K562 (cell line): ENCODE data around the gene CAMK1D. TPM values are rescaled to one million over a fixed set of nuclear protein-coding genes. Genes with fewer than 3 reads are reported as not detected.

Experiments used
- ATAC-seq: fragments of 200-7000 bp; cut with Tn5 transposase; 3 replicates; pipeline ENCODE4 v1.9.1; 2020; ENCODE audit warnings: moderate library complexity
- BruUV-seq: library from RNA; stranded (reverse); fragments of 400-500 nt; replicated peaks from 2 replicates; lab custom pipeline; 2021; lab: Mats Ljungman, UMichigan
- CTCF ChIA-PET: fragments of 300-600 bp; formaldehyde crosslinking; extraction: SDS; loops from one replicate; lab custom pipeline; 2021; ENCODE audit warnings: low intra/inter-chr PET ratio; lab: Yijun Ruan, JAX
- POLR2A ChIA-PET: fragments of 300-600, 350-650 bp; sonication (Branson Sonifier 250); formaldehyde crosslinking; extraction: SDS; loops from one replicate; lab custom pipeline; 2021; ENCODE audit warnings: antibody characterized with exemption, inconsistent platforms; lab: Yijun Ruan, JAX
- DNase-seq, 4 experiments: peaks; one replicate each; pipeline versions ENCODE4 v3.0.0 to v3.0.0-alpha.2; 2011 to 2018; ENCODE audit warnings: low spot score in 3 of 4, mixed read lengths in 3 of 4; ENCODE audit errors: extremely low read depth in 1 of 4
- FAIRE-seq: peaks from 2 replicates; lab custom pipeline; 2011; peaks lifted over from hg19 to GRCh38; lab: Jason Lieb, UNC
- H2AFZ ChIP-seq: 2 replicates; pipeline ENCODE4 v1.6.0; 2011; ENCODE audit warnings: low read depth, low read length, control low read depth, inconsistent platforms
- H3K27ac ChIP-seq: fragments of 200-600 bp; 3 replicates; pipeline ENCODE4 v1.8.0; 2011; ENCODE audit warnings: low read depth, mild to moderate bottlenecking, control low read depth, inconsistent platforms, low read length, moderate library complexity, mixed read lengths; ENCODE audit errors: extremely low read depth
- H3K27me3 ChIP-seq, 2 experiments: fragments of 300-600 bp in 1 of 2; 2 replicates in 1 of 2; 3 replicates in 1 of 2; pipeline versions ENCODE4 v1.6.0 to v1.8.0; 2011; ENCODE audit warnings: inconsistent platforms in 2 of 2, low read length in 2 of 2, mild to moderate bottlenecking in 1 of 2, mixed read lengths in 1 of 2, moderate library complexity in 1 of 2; ENCODE audit not compliant: control insufficient read depth in 2 of 2, insufficient read depth in 2 of 2
- H3K36me3 ChIP-seq: fragments of 300-600 bp; 3 replicates; pipeline ENCODE4 v1.8.0; 2011; ENCODE audit warnings: mild to moderate bottlenecking, low read length, inconsistent platforms; ENCODE audit not compliant: control insufficient read depth, insufficient read depth
- H3K4me1 ChIP-seq, 2 experiments: fragments of 200-600 bp in 1 of 2; replicated peaks in 1 of 2; 2 replicates in 1 of 2; 3 replicates in 1 of 2; pipeline versions ENCODE4 v1.5.1 to v1.8.0; 2011; ENCODE audit warnings: inconsistent platforms in 2 of 2, low read length in 2 of 2, mild to moderate bottlenecking in 1 of 2, mixed read lengths in 1 of 2, moderate library complexity in 1 of 2; ENCODE audit not compliant: control insufficient read depth in 2 of 2, insufficient read depth in 2 of 2
- H3K4me2 ChIP-seq: 2 replicates; pipeline ENCODE4 v1.6.1; 2011; ENCODE audit warnings: low read length, control low read depth, inconsistent platforms, mixed read lengths; ENCODE audit not compliant: insufficient read depth
- H3K4me3 ChIP-seq: fragments of 200-600 bp; sonication (generic), shearing (Covaris generic); 2 replicates; pipeline ENCODE4 v1.5.1; 2016; ENCODE audit warnings: control low read depth, inconsistent platforms
- H3K79me2 ChIP-seq: fragments of 200-600 bp; 3 replicates; pipeline ENCODE4 v1.8.0; 2011; ENCODE audit warnings: low read length, inconsistent platforms; ENCODE audit not compliant: control insufficient read depth, insufficient read depth
- H3K9ac ChIP-seq, 2 experiments: 2 replicates each; pipeline versions ENCODE4 v1.6.0 to v1.6.1; 2011; ENCODE audit warnings: low read depth in 2 of 2, low read length in 2 of 2, control low read depth in 1 of 2, inconsistent platforms in 1 of 2, mild to moderate bottlenecking in 1 of 2, mixed read lengths in 1 of 2; ENCODE audit not compliant: insufficient read depth in 1 of 2
- H3K9me1 ChIP-seq: one replicate; pipeline ENCODE4 v1.6.0; 2011; ENCODE audit warnings: inconsistent platforms, mild to moderate bottlenecking, low read length, moderate library complexity; ENCODE audit not compliant: control insufficient read depth, insufficient read depth
- H3K9me3 ChIP-seq: replicated peaks from 2 replicates; pipeline ENCODE4 v1.5.1; 2011; ENCODE audit warnings: low read depth, low read length, inconsistent platforms; ENCODE audit not compliant: control insufficient read depth, insufficient read depth
- H4K20me1 ChIP-seq: replicated peaks from 2 replicates; pipeline ENCODE4 v1.6.1; 2011; ENCODE audit warnings: low read length, inconsistent platforms, mixed read lengths; ENCODE audit not compliant: control insufficient read depth, insufficient read depth
- BRCA1 ChIP-seq, 2 experiments: fragments of 450-650 bp in 1 of 2; sonication (generic) in 1 of 2; formaldehyde crosslinking in 1 of 2; IDR thresholded peaks; 2 replicates each; pipeline versions ENCODE4 v1.5.0 to v1.6.1; 2017 to 2020; ENCODE audit warnings: mild to moderate bottlenecking in 1 of 2, missing genetic modification reagents in 1 of 2
- CBX3 ChIP-seq, 2 experiments: IDR thresholded peaks; 1 replicate in 1 of 2; 2 replicates in 1 of 2; pipeline ENCODE4 v1.6.1; 2012; ENCODE audit warnings: inconsistent platforms in 2 of 2, low read length in 2 of 2, borderline replicate concordance in 1 of 2, control low read depth in 1 of 2
- CTBP1 ChIP-seq: fragments of 450-650 bp; IDR thresholded peaks from 2 replicates; pipeline ENCODE4 v1.6.1; 2016; ENCODE audit warnings: borderline replicate concordance
- FOXJ3 ChIP-seq: sonication (generic); formaldehyde crosslinking; IDR thresholded peaks from 2 replicates; pipeline ENCODE4 v1.4.0; 2020; ENCODE audit warnings: mild to moderate bottlenecking, missing genetic modification reagents
- HDAC1 ChIP-seq, 2 experiments: fragments of 450-650 bp; IDR thresholded peaks; 2 replicates each; pipeline ENCODE4 v1.6.1; 2016 to 2017; ENCODE audit warnings: inconsistent platforms in 1 of 2, mild to moderate bottlenecking in 1 of 2, moderate library complexity in 1 of 2
- HIVEP1 ChIP-seq: fragments of 250-450 bp; sonication (Bioruptor Pico); IDR thresholded peaks from 2 replicates; pipeline ENCODE4 v1.4.0; 2020; ENCODE audit warnings: mild to moderate bottlenecking
- NELFE ChIP-seq: IDR thresholded peaks from 2 replicates; pipeline ENCODE4 v1.6.1; 2011; ENCODE audit warnings: mild to moderate bottlenecking; ENCODE audit not compliant: insufficient read depth, insufficient read length
- PRPF4 ChIP-seq: fragments of 200-400 bp; formaldehyde crosslinking; IDR thresholded peaks from one replicate; pipeline ENCODE4 v1.6.1; 2017; ENCODE audit warnings: low read length, low read depth, mild to moderate bottlenecking; ENCODE audit not compliant: insufficient read depth, poor library complexity, severe bottlenecking
- RBM39 ChIP-seq: fragments of 200-400 bp; formaldehyde crosslinking; optimal IDR thresholded peaks from 2 replicates; pipeline ENCODE3; 2018; ENCODE audit warnings: low read depth, low read length
- SAFB2 ChIP-seq: fragments of 200-400 bp; formaldehyde crosslinking; IDR thresholded peaks from 2 replicates; pipeline ENCODE4 v1.6.1; 2018; ENCODE audit warnings: borderline replicate concordance, low read length, low read depth, moderate library complexity; ENCODE audit not compliant: severe bottlenecking
- SIX5 ChIP-seq, 2 experiments: IDR thresholded peaks; 2 replicates each; pipeline ENCODE4 v1.6.1; 2011; ENCODE audit warnings: low read length in 2 of 2, borderline replicate concordance in 1 of 2, low read depth in 1 of 2, mild to moderate bottlenecking in 1 of 2, moderate library complexity in 1 of 2; ENCODE audit not compliant: insufficient read depth in 1 of 2
- TBL1XR1 ChIP-seq, 2 experiments: IDR thresholded peaks; 2 replicates each; pipeline ENCODE4 v1.6.1; 2012; ENCODE audit warnings: improper control_type of control experiment in 2 of 2, low read length in 2 of 2, mild to moderate bottlenecking in 1 of 2
- ZC3H4 ChIP-seq: sonication (generic); formaldehyde crosslinking; IDR thresholded peaks from 2 replicates; pipeline ENCODE4 v1.9.0; 2021; ENCODE audit warnings: missing genetic modification reagents, borderline replicate concordance
- ZEB2 ChIP-seq: fragments of 450-650 bp; IDR thresholded peaks from 2 replicates; pipeline ENCODE4 v1.6.1; 2016
- ZNF311 ChIP-seq: fragments of 250-450 bp; sonication (Bioruptor Pico); IDR thresholded peaks from 2 replicates; pipeline ENCODE4 v1.4.0; 2020; ENCODE audit warnings: mild to moderate bottlenecking, moderate library complexity
- WGBS: fragments of 100-300 bp; shearing (Covaris generic); methylation state at CpG from one replicate; pipeline ENCODE4 v1.1.6; 2016; ENCODE audit warnings: low coverage, mixed read lengths; ENCODE audit not compliant: insufficient coverage; ENCODE audit errors: missing lambda C conversion rate; 5-methylcytosine and 5-hydroxymethylcytosine counted together
- in situ Hi-C: fragments of 300-500 bp; cut with MboI; formaldehyde crosslinking; loops from 4 replicates; pipeline ENCODE4 v1.15.0; 2018; ENCODE audit warnings: inconsistent platforms, mixed read lengths
- intact Hi-C: fragments of 100-400 bp; cut with micrococcal nuclease; formaldehyde crosslinking; loops from 2 replicates; pipeline ENCODE4 v1.14.2; 2022
- polyA plus RNA-seq, 8 experiments: library from polyadenylated mRNA; depleted of rRNA in 4 of 8; stranded (reverse) in 5 of 8; unstranded in 3 of 8; fragments of >200 nt; fragmentation: Nextera tagmentation in 2 of 8; fragmentation: Illumina TruSeq in 1 of 8; extraction: Ambion mirVana in 2 of 8; extraction: Trizol in 1 of 8; gene quantifications; 2 replicates each; pipeline versions ENCODE4 v1.2.1 to v1.2.3, GENCODE V29; 2011 to 2014; ENCODE audit warnings: inconsistent platforms in 1 of 8, missing spikeins in 1 of 8
- total RNA-seq, 7 experiments: library from RNA; depleted of rRNA in 6 of 7; stranded (reverse); fragments of >200 nt in 6 of 7; fragmentation: Illumina TruSeq in 2 of 7; extraction: Trizol in 2 of 7; gene quantifications; 2 replicates each; pipeline versions ENCODE4 v1.2.1 to v1.2.3, GENCODE V29; 2011 to 2021; ENCODE audit warnings: low replicate concordance in 1 of 7
- TF ChIP-seq, protein P1 (sequence below): fragments of 450-650 bp; formaldehyde crosslinking; IDR thresholded peaks from 2 replicates; pipeline ENCODE4 v1.4.0; 2022; ENCODE audit warnings: missing genetic modification characterization
- TF ChIP-seq, protein P2 (sequence below): IDR thresholded peaks from 2 replicates; pipeline ENCODE4 v1.6.1; 2014; ENCODE audit warnings: antibody characterized with exemption

The CAMK1D gene
- total and polyA plus RNA-seq, 9 of the 15 experiments (the other 6 are each of a cell fraction or from before 2014, with no cell fraction given), result 0.12 to 0.24 (median 0.20) TPM; not detected in 5

DNA sequence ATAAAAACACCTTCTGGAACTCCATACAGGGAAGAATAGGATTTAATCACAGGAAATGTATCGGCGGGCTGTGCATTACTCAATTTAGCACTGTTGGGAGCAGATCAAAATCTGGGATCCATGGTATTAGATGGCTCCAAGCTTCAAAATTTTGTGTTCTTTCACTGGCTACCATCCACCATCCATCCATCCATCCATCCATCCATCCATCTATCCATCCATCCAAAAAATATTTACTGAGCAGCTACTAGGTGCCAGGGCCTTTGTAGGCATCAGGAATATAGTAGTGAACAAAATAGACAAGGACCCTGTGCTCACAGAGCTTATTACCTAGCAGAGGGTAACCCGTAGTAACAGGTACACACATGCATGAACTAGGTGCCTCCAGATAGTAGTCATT lies 372.0 kb downstream of the CAMK1D start (continued):
- TF ChIP-seq, protein P1, sequence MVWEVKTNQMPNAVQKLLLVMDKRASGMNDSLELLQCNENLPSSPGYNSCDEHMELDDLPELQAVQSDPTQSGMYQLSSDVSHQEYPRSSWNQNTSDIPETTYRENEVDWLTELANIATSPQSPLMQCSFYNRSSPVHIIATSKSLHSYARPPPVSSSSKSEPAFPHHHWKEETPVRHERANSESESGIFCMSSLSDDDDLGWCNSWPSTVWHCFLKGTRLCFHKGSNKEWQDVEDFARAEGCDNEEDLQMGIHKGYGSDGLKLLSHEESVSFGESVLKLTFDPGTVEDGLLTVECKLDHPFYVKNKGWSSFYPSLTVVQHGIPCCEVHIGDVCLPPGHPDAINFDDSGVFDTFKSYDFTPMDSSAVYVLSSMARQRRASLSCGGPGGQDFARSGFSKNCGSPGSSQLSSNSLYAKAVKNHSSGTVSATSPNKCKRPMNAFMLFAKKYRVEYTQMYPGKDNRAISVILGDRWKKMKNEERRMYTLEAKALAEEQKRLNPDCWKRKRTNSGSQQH, result no peak
- TF ChIP-seq BRCA1 (IDR thresholded peaks at IDR 0.05), result no peak
- no peak for TF ChIP-seq BRCA1 (CRISPR knock-in tag; IDR thresholded peaks at IDR 0.05)
- no peak for TF ChIP-seq FOXJ3
- TF ChIP-seq TBL1XR1 (IDR thresholded peaks at IDR 0.05; ENCODE audit: low read length in 2 of 2), result no peak
- TF ChIP-seq ZNF311, result no peak
- no peak for TF ChIP-seq HDAC1 (IDR thresholded peaks at IDR 0.05)
- no peak for TF ChIP-seq HIVEP1 (CRISPR knock-in tag)
- no peak for TF ChIP-seq ZEB2
- TF ChIP-seq, protein P2, sequence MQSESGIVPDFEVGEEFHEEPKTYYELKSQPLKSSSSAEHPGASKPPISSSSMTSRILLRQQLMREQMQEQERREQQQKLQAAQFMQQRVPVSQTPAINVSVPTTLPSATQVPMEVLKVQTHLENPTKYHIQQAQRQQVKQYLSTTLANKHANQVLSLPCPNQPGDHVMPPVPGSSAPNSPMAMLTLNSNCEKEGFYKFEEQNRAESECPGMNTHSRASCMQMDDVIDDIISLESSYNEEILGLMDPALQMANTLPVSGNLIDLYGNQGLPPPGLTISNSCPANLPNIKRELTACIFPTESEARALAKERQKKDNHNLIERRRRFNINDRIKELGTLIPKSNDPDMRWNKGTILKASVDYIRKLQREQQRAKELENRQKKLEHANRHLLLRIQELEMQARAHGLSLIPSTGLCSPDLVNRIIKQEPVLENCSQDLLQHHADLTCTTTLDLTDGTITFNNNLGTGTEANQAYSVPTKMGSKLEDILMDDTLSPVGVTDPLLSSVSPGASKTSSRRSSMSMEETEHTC, result no peak

DNA sequence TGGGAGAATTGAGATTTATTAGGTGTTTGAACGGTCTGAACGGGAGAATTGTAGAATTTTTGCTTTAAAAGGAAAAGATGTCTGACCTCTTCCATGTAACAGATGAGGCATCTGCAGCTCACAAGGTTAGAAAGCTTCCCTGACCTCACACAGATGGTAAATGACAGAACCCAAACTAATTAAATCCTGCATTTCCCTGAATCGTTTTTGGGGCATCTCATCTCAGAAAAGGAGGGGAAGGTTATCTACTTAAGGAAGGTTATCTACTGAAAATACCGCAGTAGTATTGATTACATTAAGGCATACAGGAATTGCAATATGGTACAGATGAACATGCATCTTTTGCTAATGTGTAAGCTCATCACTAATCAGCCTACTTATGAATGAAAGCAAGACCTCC lies 373.9 kb downstream of the CAMK1D start:
- H3K4me3 ChIP-seq, result no peak overlapping the region
- no peaks in the 10 kb centered on the region for H3K9me3 ChIP-seq
- DNase-seq (no peak), ATAC-seq (no peak), FAIRE-seq (no peak)
- H2AFZ ChIP-seq, result no peak overlapping the region
- in situ Hi-C loops, result loop anchor here (25.0 kb wide), 1 partner anchor 936 kb away; no protein-coding TSS in a partner anchor
- ChIA-PET CTCF (no interaction called here), POLR2A (interaction anchor here (0.7 kb wide), 1 partner anchor 17 kb away, joined by 4 read pairs; no protein-coding TSS in a partner anchor)
- H3K27me3 ChIP-seq, result peaks cover 8 to 32% of the 10 kb centered on the region in 2 experiments; a peak in 4 of 5 replicates
- H3K36me3 ChIP-seq, result no peaks in the 10 kb centered on the region
- H3K4me1 ChIP-seq, result no peaks in the 10 kb centered on the region; a peak in 1 of 5 replicates
- intact Hi-C loops, result no loop called here
- no peaks in the 10 kb centered on the region for H4K20me1 ChIP-seq
- H3K4me2 ChIP-seq, result no peak overlapping the region
- H3K9me1 ChIP-seq, result no peaks in the 10 kb centered on the region
- BruUV-seq, result no TSS peak
- no peak overlapping the region for H3K9ac ChIP-seq
- WGBS, result 0% methylated on average over 4 of the region's 4 CpGs
- no peak overlapping the region for H3K27ac ChIP-seq
- no peaks in the 10 kb centered on the region for H3K79me2 ChIP-seq
- no peak for TF ChIP-seq CTBP1
- TF ChIP-seq CBX3 (IDR thresholded peaks at IDR 0.05; ENCODE audit: borderline replicate concordance in 1 of 2, low read length in 2 of 2), result no peak
- TF ChIP-seq SIX5 (IDR thresholded peaks at IDR 0.05; ENCODE audit: borderline replicate concordance in 1 of 2, insufficient read depth in 1 of 2, low read depth in 1 of 2, low read length in 2 of 2), result no peak
- no peak for TF ChIP-seq PRPF4
- TF ChIP-seq SAFB2, result no peak
- TF ChIP-seq NELFE, result no peak
- TF ChIP-seq RBM39, result no peak
- no peak for TF ChIP-seq ZC3H4
